Stimulated activated CD4-positive, alpha-beta T cell treated with anti-CD3 and anti-CD28 coated beads, Interleukin-15, amount 100 ng/mL, for 1 hour (primary cell): Measurements from ENCODE around the gene ENTPD3.
"Not testable (repeated sequence)": the region's sequence is repeated elsewhere in the genome, so short reads cannot be mapped to it uniquely, and the experiment has no call there.

Source experiments
- DNase-seq, 2 donors: peaks; one replicate each; pipeline ENCODE4 v3.0.0-alpha.2; 2020; ENCODE audit warnings: low read depth in 1 of 2, low spot score in 1 of 2

ENTPD3 gene

DNA sequence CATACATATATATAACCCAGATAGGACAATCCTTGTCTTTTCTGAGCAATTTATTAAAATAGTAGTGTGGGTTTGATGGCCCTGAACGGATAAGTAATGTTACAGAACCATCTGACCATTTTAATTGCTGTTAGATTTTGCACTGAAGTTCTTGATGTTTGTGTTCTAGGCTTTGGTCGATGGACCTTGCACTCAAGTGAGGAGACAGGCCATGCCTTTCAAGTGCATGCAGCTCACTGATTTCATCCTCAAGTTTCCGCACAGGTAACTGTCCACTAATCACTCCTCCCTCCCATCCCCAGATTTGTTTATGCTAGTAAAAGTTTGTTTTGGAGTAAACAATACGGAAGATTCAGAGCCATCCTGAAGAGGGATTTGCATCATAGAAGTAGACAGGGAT lies 71.5 kb downstream of the ENTPD3 start:
- no peak for DNase-seq

DNA sequence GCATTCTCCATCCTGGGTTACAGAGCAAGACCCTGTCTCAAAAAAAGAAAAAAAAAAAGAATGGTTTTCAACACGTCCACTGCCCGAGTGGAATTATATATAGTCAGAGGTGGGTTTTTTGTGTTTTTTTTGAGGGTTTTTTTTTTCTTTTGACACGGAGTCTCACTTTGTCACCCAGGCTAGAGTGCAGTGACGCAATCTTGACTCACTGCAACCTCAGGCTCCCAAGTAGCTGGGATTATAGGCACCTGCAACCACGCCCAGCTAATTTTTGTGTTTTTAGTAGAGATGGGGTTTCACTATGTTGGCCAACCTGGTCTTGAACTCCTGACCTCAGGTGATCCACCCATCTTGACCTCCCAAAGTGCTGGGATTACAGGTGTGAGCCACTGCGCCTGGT lies 73.5 kb downstream of the ENTPD3 start:
- not testable (repeated sequence) for DNase-seq

DNA sequence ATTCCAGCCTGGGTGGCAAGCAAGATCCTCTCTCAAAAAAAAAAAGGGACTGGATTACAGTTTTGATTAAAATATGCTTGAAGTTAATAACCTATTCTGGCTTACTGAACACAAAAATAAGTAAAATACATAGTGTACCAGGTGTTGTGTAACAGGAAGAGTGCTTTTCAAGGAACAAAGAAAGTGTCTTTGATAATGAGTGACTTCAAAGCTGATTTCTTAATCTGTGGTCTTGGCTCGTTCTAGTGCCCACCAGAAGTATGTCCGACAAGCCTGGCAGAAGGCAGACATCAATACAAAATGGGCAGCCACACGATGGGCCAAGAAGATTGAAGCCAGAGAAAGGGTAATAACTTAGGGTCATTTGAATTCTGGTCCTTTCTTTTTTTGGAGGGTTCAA lies 74.2 kb downstream of the ENTPD3 start:
- no peak for DNase-seq

DNA sequence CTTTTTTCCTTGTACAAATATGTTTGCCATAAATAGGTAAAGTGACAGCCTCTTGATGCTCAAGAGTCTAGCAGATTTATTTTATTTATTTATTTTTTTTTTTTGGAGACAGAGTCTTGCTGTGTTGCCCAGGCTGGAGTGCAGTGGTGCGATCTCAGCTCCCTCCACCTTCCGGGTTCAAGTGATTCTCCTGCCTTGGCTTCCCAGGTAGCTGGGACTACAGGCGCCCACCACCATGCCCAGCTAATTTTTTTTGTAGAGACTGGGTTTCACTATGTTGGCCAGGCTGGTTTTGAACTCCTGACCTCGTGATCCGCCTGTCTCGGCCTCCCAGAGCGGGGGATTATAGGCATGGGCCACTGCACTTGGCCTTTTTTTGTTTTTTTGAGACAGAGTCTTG lies 75.9 kb downstream of the ENTPD3 start:
- not testable (repeated sequence) for DNase-seq

DNA sequence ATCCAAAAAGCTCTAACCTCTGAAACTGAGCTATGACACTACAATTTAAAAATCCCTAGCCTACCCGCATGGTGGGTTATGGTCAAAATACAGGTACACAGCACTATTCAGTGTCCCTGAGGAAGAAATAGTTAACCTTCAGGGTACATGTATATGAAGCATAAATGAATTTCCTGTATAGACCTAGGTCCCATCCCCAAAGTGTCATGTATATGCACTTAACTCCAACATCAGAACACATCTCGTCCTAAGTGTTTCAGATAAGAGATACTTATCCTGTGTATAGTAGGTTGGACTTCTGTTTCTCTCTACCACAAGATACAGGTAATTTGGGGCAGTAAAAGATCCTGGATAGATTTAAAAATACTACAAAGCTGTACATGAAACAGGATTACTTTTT lies 76.6 kb downstream of the ENTPD3 start:
- no peak for DNase-seq

DNA sequence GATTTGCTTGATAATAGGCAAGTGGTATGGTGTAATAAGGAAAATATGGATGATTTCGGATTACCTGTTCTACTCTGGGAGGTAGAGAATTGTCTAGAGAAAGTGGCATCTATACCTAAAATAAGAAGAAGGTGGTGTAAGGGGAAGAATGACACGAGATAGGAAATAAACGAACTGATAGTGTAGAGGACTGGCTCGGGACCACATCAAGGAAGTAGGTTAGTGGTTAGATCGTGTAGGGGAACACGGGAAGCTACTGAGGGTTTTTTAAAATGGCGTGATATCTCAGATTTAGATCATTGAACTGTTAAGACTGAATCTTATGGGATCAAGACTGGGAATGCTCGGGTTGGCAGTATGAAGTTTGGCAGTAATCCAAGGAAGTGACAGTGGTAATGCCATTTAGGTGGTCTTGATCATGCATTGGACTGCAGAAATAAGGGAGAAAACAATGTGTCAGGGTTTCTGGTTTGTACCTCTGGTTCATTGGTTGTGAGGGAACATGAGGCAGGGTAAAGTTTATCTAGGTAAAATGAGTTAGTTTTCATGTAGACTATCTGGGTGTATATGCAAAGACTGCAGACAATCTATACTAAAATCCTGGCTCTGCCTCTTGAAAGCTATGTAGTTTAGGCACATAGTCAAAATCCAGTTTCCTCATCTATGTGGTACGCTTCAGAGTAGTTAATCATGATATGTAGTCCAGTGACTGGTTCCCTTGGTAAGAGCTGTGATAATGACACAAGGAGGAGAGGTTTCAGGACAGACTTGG lies 77.5 kb downstream of the ENTPD3 start:
- DNase-seq: no peak

DNA sequence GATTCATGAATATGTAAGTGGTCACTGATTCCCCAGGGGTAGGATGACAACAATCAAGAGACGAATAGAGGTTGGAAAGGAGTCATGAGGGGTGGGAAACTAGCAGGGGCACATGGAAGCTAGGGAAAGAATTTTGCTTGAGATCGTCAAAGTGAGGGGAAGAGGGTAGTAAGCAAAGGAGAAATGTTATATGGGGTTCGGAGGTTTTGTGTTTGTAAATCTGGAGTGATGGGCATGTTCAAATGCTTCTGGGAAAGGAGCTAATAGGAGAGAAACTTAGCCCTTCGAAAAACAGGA lies 78.1 kb downstream of the ENTPD3 start:
- no peak for DNase-seq

DNA sequence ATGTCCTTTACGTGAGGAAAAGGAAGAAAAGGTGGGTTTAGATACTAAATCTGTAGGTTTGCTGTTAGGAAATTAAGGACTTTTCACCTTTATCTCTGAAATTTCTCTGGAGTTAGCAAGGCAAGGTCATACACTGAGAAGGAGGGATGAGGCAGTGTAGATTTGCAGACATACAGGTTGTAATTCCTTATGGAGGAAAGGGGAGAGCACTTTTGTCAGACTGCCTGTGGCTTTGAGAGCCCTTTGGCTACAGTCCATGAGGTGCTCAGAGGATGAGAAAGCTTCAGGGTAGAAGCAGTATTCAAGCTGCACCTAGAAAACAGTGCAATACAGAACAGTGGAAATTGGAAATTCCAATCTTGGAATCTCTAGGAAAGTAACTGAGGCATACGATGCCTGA lies 78.5 kb downstream of the ENTPD3 start:
- no peak for DNase-seq

DNA sequence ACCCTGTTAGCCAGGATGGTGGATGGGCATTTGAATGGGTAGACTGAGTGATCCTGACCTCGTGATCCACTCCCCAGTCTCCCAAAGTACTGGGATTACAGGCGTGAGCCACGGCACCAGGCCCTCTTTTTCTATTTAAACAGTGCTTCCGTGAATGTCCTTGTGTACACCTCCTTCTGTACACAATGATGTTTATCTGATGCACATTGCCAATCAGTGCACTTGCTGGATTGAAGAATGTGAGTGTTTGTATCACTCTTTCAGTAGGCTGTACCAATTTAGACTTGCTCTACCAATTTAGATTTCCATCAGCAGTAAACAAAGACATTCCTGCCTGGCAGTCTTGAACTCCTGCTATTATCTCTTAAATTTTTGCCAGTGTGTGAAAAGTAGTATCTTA lies 81.0 kb downstream of the ENTPD3 start:
- DNase-seq: no peak

DNA sequence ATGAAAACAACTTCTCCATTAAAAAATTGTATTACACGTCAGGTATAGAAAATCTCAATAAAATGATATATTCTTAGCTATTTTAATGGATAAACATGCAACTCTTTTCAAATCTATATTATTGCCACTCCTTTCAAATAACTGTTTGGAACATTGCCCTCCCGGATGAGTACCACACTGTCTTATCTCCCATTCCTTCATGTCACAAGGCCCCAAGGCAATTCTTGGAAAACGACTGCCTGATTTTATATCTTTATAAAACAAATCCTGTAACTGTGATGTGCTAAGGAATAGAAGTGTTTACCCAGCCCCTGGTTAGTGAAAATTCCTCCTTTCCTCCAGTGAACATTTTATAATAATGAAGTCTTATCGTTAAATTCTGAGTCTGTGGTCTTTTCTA lies 83.7 kb downstream of the ENTPD3 start:
- no peak for DNase-seq

DNA sequence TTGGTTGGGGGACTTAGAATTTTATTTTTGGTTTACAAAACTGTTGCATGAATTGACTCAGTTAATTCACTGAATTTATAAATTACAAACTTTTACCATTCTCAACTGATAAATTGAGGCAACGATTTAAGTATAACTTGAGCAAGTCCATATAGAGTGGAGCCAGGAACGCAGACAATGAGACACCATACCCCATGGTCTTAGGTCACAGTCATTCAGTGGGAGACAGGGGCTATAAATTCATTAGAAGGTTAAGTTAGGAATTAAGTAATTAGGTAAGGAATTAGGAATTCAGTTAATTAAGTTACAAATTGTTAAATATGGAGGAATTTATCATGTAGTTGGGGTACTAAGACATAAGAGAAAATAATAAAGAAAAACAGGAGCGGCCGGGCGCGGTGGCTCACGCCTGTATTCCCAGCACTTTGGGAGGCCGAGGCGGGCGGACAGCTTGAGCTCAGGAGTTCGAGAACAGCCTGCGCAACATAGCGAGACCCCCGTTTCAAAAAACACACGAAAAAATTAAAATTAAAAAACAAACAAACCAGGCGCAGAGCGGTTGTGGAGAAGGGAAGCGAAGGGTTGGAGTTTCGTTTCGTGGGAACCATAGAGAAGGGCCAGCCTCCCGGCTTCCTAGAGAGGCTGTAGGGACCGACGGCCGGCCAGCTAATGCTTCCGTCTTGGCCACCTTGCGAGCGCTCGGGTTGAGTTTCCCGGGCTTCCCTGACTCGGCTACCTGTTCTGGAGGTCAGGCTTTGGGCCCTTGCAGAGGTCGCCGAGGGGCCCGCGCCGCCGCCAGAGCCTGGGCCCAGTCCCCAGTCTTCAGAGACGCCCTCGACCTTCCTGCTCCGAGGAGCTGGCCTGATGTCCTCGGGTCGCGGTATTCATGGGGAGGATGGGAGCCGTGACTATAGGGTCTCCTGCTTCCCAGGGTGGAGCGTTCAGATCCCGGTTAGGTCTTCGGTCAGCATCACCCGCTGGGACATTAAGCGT lies 89.8 kb downstream of the ENTPD3 start, which contains the start of gene ZNF619:
ZNF619 (plus strand) TSS at position 645 of the 993 bp plus-strand sequence. CDS start 858 bp downstream, outside the sequence.
- peak; percentile 13 to 34 for DNase-seq

DNA sequence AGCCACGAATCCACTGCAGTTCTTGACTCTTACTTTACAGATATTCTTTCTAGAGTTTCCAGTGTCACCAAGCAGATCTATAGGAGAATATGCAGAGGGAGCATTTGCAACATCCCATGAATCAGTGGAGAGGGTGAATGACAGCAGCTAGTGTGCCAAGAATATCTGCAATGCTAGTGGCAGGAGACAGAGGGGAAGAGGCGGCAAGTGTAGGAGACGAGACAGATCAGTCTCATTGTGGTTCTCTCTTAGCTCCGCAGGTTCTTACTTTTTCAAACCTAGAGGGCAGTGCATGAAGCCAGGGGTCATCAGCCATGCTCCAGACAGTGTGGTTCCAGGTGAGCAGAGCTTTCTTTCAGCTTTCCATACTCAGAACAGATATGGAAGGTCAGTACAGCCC lies 90.7 kb downstream of the ENTPD3 start:
- DNase-seq: no peak
